Measurements from ENCODE around the gene MEF2C. TPM values are rescaled to one million over a fixed set of nuclear protein-coding genes. Genes with fewer than 3 reads are reported as not detected.

MEF2C gene
- total RNA-seq, 3 donors from 2014 or later (not counting 1 experiment from before 2014, with no cell fraction given) = 9.2 to 22.0 (median 18.3) TPM

DNA sequence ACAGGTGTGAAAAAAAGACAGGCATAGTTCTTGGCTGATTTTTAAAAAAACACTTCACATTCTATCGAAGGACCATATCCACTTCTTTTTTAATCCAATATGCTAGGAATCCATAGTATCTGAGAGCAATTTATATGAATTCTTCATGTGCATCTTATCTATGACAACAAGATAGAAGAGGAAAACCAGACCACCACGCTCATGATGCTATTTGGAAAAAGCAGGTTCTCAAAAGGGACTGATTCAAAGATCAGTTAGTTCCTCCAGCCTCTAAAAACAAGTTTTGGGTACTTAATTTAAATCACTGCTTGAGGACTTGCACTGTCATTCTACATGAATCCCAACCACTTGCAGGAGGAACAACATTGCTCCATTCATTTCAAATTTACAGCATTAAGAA, 6.3 kb downstream of the MEF2C start:
- H3K27me3 ChIP-seq (ENCODE audit: control insufficient read depth, insufficient read depth, low read length) = no peaks in the 10 kb centered on the region
- Mint-ChIP-seq H3K27me3 (ENCODE audit: low read depth in 2 of 2) (no peaks in the 10 kb centered on the region), H3K4me3 (no peak overlapping the region), H3K9me3 (no peaks in the 10 kb centered on the region), H3K36me3 (no peaks in the 10 kb centered on the region), H3K4me1 (peaks cover 8% of the 10 kb centered on the region in 2 donors), H3K27ac (no peak overlapping the region)
- TF ChIP-seq, protein P1, sequence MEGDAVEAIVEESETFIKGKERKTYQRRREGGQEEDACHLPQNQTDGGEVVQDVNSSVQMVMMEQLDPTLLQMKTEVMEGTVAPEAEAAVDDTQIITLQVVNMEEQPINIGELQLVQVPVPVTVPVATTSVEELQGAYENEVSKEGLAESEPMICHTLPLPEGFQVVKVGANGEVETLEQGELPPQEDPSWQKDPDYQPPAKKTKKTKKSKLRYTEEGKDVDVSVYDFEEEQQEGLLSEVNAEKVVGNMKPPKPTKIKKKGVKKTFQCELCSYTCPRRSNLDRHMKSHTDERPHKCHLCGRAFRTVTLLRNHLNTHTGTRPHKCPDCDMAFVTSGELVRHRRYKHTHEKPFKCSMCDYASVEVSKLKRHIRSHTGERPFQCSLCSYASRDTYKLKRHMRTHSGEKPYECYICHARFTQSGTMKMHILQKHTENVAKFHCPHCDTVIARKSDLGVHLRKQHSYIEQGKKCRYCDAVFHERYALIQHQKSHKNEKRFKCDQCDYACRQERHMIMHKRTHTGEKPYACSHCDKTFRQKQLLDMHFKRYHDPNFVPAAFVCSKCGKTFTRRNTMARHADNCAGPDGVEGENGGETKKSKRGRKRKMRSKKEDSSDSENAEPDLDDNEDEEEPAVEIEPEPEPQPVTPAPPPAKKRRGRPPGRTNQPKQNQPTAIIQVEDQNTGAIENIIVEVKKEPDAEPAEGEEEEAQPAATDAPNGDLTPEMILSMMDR (IDR thresholded peaks at IDR 0.05) = no peak
- H3K4me3 ChIP-seq (ENCODE audit: low read length) = no peak overlapping the region
- WGBS (ENCODE audit: insufficient coverage) = 85% methylated on average over 2 of the region's 2 CpGs
- intact Hi-C loops (cut with micrococcal nuclease) = no loop called here
- DNase-seq = no peak
- H3K4me1 ChIP-seq (ENCODE audit: control insufficient read depth, insufficient read depth, low read length) = no peaks in the 10 kb centered on the region
- H3K27ac ChIP-seq (ENCODE audit: low read length) = no peak overlapping the region
- ATAC-seq = no peak
- no peaks in the 10 kb centered on the region for H3K9me3 ChIP-seq (ENCODE audit: control insufficient read depth, insufficient read depth, low read length)
- H3K36me3 ChIP-seq (ENCODE audit: control insufficient read depth, insufficient read depth, low read length) = no peaks in the 10 kb centered on the region

DNA sequence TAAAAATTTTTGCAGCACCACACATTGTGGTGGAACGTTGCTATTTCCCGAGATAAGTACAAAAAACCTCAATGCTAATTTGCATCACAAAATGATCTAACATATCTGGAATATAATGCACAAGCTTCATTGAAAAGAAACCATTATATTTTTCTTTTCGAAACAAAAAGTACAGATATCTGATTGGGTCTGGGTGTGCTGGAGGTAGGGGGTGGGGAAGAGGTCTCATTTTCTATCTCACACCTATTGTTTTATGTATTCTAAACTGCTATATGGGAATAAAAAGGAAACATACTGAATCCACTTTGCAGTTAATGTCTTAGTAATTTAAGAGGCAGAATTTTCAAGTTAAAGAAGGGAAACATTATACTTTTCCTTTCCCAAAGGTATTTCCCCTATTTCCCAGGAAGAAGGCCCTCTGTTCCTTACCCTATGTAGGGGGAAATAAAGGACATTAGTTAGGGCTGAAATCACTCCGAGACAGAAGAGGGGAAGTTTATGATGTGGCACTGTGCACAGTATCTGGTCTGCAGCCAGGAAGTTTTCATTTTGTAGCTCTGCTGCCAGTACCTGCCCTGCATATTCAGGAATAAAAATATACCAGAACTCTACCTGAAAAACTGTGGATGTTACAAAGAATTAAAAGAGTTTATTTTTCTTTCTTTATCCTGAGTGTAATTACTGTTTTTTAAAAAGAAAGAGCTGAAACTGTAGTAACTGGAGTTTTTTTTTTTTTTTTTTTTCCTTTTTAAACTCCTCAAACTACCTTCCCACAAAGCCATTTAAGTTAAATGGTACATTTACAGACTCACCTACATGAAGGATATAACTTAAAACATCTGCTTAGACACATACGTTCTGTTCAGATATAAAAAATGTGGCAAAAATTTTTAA, 7.4 kb downstream of the MEF2C start:
- WGBS (ENCODE audit: insufficient coverage) = 6% methylated on average over 3 of the region's 5 CpGs
- H3K27ac ChIP-seq (ENCODE audit: low read length) = no peak overlapping the region
- ATAC-seq (no peak), DNase-seq (no peak)
- H3K4me3 Mint-ChIP-seq = peak overlapping the region; percentile 17
- H3K4me3 ChIP-seq (ENCODE audit: low read length) = no peak overlapping the region
- TF ChIP-seq, protein P1 (IDR thresholded peaks at IDR 0.05) = no peak
- H3K36me3 Mint-ChIP-seq = no peaks in the 10 kb centered on the region
- intact Hi-C loops (cut with micrococcal nuclease) = no loop called here
- no peaks in the 10 kb centered on the region for H3K9me3 Mint-ChIP-seq
- H3K36me3 ChIP-seq (ENCODE audit: control insufficient read depth, insufficient read depth, low read length) = no peaks in the 10 kb centered on the region
- no peaks in the 10 kb centered on the region for H3K9me3 ChIP-seq (ENCODE audit: control insufficient read depth, insufficient read depth, low read length)
- H3K4me1 ChIP-seq (ENCODE audit: control insufficient read depth, insufficient read depth, low read length) = no peaks in the 10 kb centered on the region
- no peaks in the 10 kb centered on the region for H3K27me3 Mint-ChIP-seq (ENCODE audit: low read depth in 2 of 2)
- no peak overlapping the region for H3K27ac Mint-ChIP-seq
- no peaks in the 10 kb centered on the region for H3K27me3 ChIP-seq (ENCODE audit: control insufficient read depth, insufficient read depth, low read length)
- peaks cover 8% of the 10 kb centered on the region in 2 donors for H3K4me1 Mint-ChIP-seq

DNA sequence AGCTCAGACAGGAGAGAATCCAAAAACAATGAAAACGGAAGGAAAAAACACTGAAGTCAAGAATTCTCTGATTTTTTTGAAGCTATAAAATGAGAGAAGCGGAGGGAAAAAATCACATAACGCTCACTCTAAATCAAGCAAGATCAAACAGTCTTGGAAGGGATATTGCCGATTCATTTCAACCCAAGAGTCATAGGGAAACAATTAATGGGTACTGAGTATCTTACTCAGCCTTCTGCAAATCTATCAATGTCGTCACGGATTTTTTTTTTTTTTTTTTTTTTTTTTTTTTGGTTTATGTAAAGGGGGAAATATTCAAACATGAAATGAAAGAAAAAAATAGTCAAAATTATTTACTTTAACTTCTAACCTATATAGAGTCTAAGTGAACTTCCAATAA, 9.5 kb downstream of the MEF2C start:
- TF ChIP-seq, protein P1 (IDR thresholded peaks at IDR 0.05) = no peak
- Mint-ChIP-seq H3K9me3 (no peaks in the 10 kb centered on the region), H3K27ac (no peak overlapping the region), H3K4me1 (peaks cover 8% of the 10 kb centered on the region in 2 donors), H3K27me3 (ENCODE audit: low read depth in 2 of 2) (no peaks in the 10 kb centered on the region), H3K4me3 (no peak overlapping the region), H3K36me3 (no peaks in the 10 kb centered on the region)
- Histone ChIP-seq H3K4me1 (ENCODE audit: control insufficient read depth, insufficient read depth, low read length) (no peaks in the 10 kb centered on the region), H3K27me3 (ENCODE audit: control insufficient read depth, insufficient read depth, low read length) (no peaks in the 10 kb centered on the region), H3K4me3 (ENCODE audit: low read length) (no peak overlapping the region), H3K27ac (ENCODE audit: low read length) (no peak overlapping the region), H3K9me3 (ENCODE audit: control insufficient read depth, insufficient read depth, low read length) (no peaks in the 10 kb centered on the region), H3K36me3 (ENCODE audit: control insufficient read depth, insufficient read depth, low read length) (no peaks in the 10 kb centered on the region)
- DNase-seq = no peak
- 94% methylated on average over 3 of the region's 6 CpGs for WGBS (ENCODE audit: insufficient coverage)
- intact Hi-C loops (cut with micrococcal nuclease) = no loop called here
- ATAC-seq = no peak

Data from natural killer cell (primary cell).